Loucy (cell line): ENCODE measurements around the gene NCK1.
A peak's percentile ranks its signal among the peaks of the same experiment; 100 is the strongest.

Experiments
- H2AFZ ChIP-seq: fragments of 200-600 bp; sonication (generic); 2 replicates; pipeline ENCODE4 v1.6.0; 2016; ENCODE audit warnings: antibody characterized with exemption, mild to moderate bottlenecking, low read length, moderate library complexity
- H3F3A ChIP-seq: fragments of 200-600 bp; 2 replicates; pipeline ENCODE4 v1.6.0; 2016; ENCODE audit warnings: antibody characterized with exemption, low read depth, mild to moderate bottlenecking
- H3K27me3 ChIP-seq: fragments of 200-600 bp; sonication (generic); 2 replicates; pipeline ENCODE4 v1.6.1; 2014; ENCODE audit warnings: low read length, mild to moderate bottlenecking; ENCODE audit not compliant: insufficient read depth, poor library complexity, severe bottlenecking
- H3K36me3 ChIP-seq: fragments of 200-600 bp; sonication (generic); 2 replicates; pipeline ENCODE4 v1.6.1; 2016; ENCODE audit warnings: low read length; ENCODE audit not compliant: insufficient read depth
- H3K4me1 ChIP-seq: fragments of 200-600 bp; sonication (generic); 2 replicates; pipeline ENCODE4 v1.5.1; 2014; ENCODE audit warnings: low read length, mild to moderate bottlenecking; ENCODE audit not compliant: insufficient read depth, poor library complexity, severe bottlenecking
- H3K4me2 ChIP-seq: fragments of 200-600 bp; sonication (generic); 2 replicates; pipeline ENCODE4 v1.6.0; 2014; ENCODE audit warnings: antibody characterized with exemption, low read length, low read depth, mild to moderate bottlenecking; ENCODE audit not compliant: poor library complexity, severe bottlenecking
- H3K4me3 ChIP-seq: fragments of 200-600 bp; sonication (generic); 2 replicates; pipeline ENCODE4 v1.5.1; 2014; ENCODE audit warnings: low read length, mild to moderate bottlenecking, mixed read lengths; ENCODE audit not compliant: poor library complexity, severe bottlenecking
- H3K79me2 ChIP-seq: fragments of 200-600 bp; sonication (generic); 2 replicates; pipeline ENCODE4 v1.6.1; 2014; ENCODE audit warnings: low read length; ENCODE audit not compliant: insufficient read depth
- H3K9ac ChIP-seq: fragments of 200-600 bp; sonication (generic); 2 replicates; pipeline ENCODE4 v1.6.0; 2014; ENCODE audit warnings: mild to moderate bottlenecking, low read depth, low read length, moderate library complexity; ENCODE audit not compliant: poor library complexity, severe bottlenecking
- H3K9me2 ChIP-seq: fragments of 200-600 bp; sonication (generic); replicated peaks from 2 replicates; pipeline ENCODE4 v1.6.1; 2016; ENCODE audit warnings: low read depth, low read length, mixed read lengths
- H3K9me3 ChIP-seq: fragments of 200-600 bp; sonication (generic); 2 replicates; pipeline ENCODE4 v1.6.1; 2014; ENCODE audit warnings: mild to moderate bottlenecking, antibody characterized with exemption, low read length, low read depth; ENCODE audit not compliant: insufficient read depth
- H4K20me1 ChIP-seq: fragments of 200-600 bp; sonication (generic); 2 replicates; pipeline ENCODE4 v1.6.0; 2014; ENCODE audit warnings: antibody characterized with exemption, low read length, mild to moderate bottlenecking; ENCODE audit not compliant: insufficient read depth, poor library complexity, severe bottlenecking
- CTCF ChIP-seq: fragments of 200-600 bp; sonication (generic); conservative IDR thresholded peaks from 2 replicates; pipeline ENCODE4 v1.5.1; 2014; ENCODE audit warnings: mild to moderate bottlenecking, antibody characterized with exemption, low read length
- EZH2phosphoT487 ChIP-seq: fragments of 200-600 bp; IDR thresholded peaks from 2 replicates; pipeline ENCODE4 v1.6.1; 2018; ENCODE audit warnings: antibody characterized with exemption, mild to moderate bottlenecking, moderate library complexity, borderline replicate concordance

The NCK1 gene

DNA sequence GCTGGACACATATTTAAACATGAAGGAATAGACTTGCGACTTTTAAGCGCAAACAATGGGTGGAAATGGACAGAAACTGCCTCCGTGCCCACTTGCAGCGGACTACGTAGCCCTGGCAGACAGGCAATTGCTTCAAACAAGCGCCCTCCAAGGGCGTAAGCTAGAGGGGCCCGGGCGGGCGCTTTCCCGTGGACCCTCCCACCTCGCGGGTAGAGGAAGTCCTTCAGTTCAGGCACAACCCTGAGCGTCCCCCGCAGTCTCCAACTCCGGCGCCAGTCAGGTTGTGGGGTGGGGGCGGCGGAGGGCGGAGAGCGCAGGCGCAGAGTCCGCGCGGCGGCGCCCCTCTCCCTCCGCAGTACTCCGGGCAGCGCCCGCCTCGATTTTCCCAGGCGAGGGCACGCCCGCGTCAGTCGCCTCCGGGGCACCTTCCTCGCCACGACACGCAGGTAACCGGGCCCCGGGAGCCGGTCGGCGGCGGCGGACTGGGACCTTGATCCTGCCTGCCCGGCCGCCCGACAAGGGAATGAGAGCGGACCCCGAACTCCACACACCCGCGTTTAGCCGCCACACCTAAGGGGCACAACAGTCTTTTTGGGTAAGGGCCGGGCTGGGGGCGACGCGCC lies 43.1 kb upstream of the NCK1 start, which contains the start of gene SLC35G2:
TSS of gene SLC35G2 (plus strand) at position 358 of the 623 bp plus-strand sequence. CDS start 35,335 bp downstream, outside the sequence.
- peak within 1 kb of the TSS; percentile 87 for H3K9ac ChIP-seq
- H3K79me2 ChIP-seq, result peaks cover 31% of the 10 kb centered on the region
- no peaks in the 10 kb centered on the region for H3K9me2 ChIP-seq
- no peaks in the 10 kb centered on the region for H3K36me3 ChIP-seq
- H3K4me1 ChIP-seq, result peaks cover 21% of the 10 kb centered on the region
- peak within 1 kb of the TSS; percentile 96 for H3K4me3 ChIP-seq
- TF ChIP-seq CTCF (peak; percentile 23; the same call in 1 of the 2 replicates), EZH2phosphoT487 (no peak)
- H3K9me3 ChIP-seq, result no peaks in the 10 kb centered on the region
- no peaks in the 10 kb centered on the region for H3K27me3 ChIP-seq
- peaks cover 6% of the 10 kb centered on the region; the same call in 1 of the 2 replicates for H3F3A ChIP-seq
- H4K20me1 ChIP-seq, result peaks cover 7% of the 10 kb centered on the region
- peak within 1 kb of the TSS; percentile 97 for H2AFZ ChIP-seq
- H3K4me2 ChIP-seq, result peak within 1 kb of the TSS; percentile 96

DNA sequence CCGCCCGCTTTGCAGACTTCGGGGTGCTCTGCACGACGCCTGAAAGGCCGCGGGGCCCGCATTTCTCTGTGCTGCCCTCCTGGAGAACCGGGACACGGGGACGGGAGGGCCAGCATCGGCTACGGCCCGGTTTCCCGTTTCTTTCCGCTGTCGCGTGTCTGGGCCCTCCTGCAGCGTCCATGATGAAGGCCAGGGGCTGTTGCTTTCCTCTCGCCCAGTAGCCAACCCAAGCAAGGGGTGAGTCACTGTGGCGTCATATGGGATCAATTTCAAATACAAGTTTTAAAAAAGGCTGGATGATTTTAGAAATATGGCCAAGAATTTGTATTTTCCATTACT lies 42.6 kb upstream of the NCK1 start:
- Histone ChIP-seq H3K79me2 (peaks cover 36% of the 10 kb centered on the region), H3K4me3 (peak overlapping the region; percentile 96), H3K9ac (peak overlapping the region; percentile 87)

GRCh38 chr3:136819731-136820679 lies 42.0 kb upstream of the NCK1 start:
- Histone ChIP-seq H3F3A (peaks cover 6% of the 10 kb centered on the region; the same call in 1 of the 2 replicates), H3K4me1 (peaks cover 21% of the 10 kb centered on the region), H3K27me3 (no peaks in the 10 kb centered on the region), H3K36me3 (no peaks in the 10 kb centered on the region), H3K79me2 (peaks cover 42% of the 10 kb centered on the region), H2AFZ (peak overlapping the region; percentile 97), H3K4me2 (peak overlapping the region; percentile 96), H4K20me1 (peaks cover 7% of the 10 kb centered on the region), H3K9me2 (no peaks in the 10 kb centered on the region), H3K9me3 (no peaks in the 10 kb centered on the region), H3K4me3 (peak overlapping the region; percentile 96), H3K9ac (peak overlapping the region; percentile 87)
- no peak for TF ChIP-seq EZH2phosphoT487
- TF ChIP-seq CTCF, result no peak

More for the DNA sequence above, 42.6 kb upstream of the NCK1 start:
- no peaks in the 10 kb centered on the region for H3K9me2 ChIP-seq
- peaks cover 21% of the 10 kb centered on the region for H3K4me1 ChIP-seq
- peaks cover 7% of the 10 kb centered on the region for H4K20me1 ChIP-seq
- H3K4me2 ChIP-seq, result peak overlapping the region; percentile 96
- no peaks in the 10 kb centered on the region for H3K27me3 ChIP-seq
- H3K36me3 ChIP-seq, result no peaks in the 10 kb centered on the region
- H2AFZ ChIP-seq, result peak overlapping the region; percentile 97
- no peaks in the 10 kb centered on the region for H3K9me3 ChIP-seq
- TF ChIP-seq CTCF, result no peak
- TF ChIP-seq EZH2phosphoT487, result no peak
- H3F3A ChIP-seq, result peaks cover 6% of the 10 kb centered on the region; the same call in 1 of the 2 replicates
